Ovary (tissue), 3 donors: ENCODE data around the gene POU6F2.

Source experiments
- POLR2A ChIP-seq: fragments of 450-650 bp; IDR thresholded peaks from one replicate; pipeline ENCODE4 v1.6.1; 2017; ENCODE audit warnings: antibody characterized with exemption, mild to moderate bottlenecking, moderate library complexity
- TF ChIP-seq, protein P1 (sequence below), 3 donors: fragments of 450-650 bp in 2 of 3; fragments of 200-600 bp in 1 of 3; IDR thresholded peaks; one replicate each; pipeline versions ENCODE4 v1.5.1 to v1.8.0; 2016 to 2022; ENCODE audit warnings: antibody characterized with exemption in 3 of 3, mild to moderate bottlenecking in 1 of 3
- donor health status: DM: no; HTN: no; CAD: no.

GRCh38 chr7:39458061-39458745 is 480.5 kb downstream of the POU6F2 start:
- no peak for TF ChIP-seq POLR2A
- TF ChIP-seq, protein P1, sequence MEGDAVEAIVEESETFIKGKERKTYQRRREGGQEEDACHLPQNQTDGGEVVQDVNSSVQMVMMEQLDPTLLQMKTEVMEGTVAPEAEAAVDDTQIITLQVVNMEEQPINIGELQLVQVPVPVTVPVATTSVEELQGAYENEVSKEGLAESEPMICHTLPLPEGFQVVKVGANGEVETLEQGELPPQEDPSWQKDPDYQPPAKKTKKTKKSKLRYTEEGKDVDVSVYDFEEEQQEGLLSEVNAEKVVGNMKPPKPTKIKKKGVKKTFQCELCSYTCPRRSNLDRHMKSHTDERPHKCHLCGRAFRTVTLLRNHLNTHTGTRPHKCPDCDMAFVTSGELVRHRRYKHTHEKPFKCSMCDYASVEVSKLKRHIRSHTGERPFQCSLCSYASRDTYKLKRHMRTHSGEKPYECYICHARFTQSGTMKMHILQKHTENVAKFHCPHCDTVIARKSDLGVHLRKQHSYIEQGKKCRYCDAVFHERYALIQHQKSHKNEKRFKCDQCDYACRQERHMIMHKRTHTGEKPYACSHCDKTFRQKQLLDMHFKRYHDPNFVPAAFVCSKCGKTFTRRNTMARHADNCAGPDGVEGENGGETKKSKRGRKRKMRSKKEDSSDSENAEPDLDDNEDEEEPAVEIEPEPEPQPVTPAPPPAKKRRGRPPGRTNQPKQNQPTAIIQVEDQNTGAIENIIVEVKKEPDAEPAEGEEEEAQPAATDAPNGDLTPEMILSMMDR (IDR thresholded peaks at IDR 0.05): no peak
